Prostate gland (tissue), 2 donors: ENCODE measurements around the gene GPR42.

Experiments used
- POLR2A ChIP-seq: fragments of 450-650 bp; IDR thresholded peaks from one replicate; pipeline ENCODE4 v1.6.1; 2016; ENCODE audit warnings: antibody characterized with exemption, mild to moderate bottlenecking
- POLR2AphosphoS5 ChIP-seq: sonication (generic); formaldehyde crosslinking; IDR thresholded peaks from one replicate; pipeline ENCODE4 v1.6.1; 2017; ENCODE audit warnings: antibody characterized with exemption
- TF ChIP-seq, protein P1 (sequence below), 4 experiments: fragments of 200-600 bp in 2 of 4; fragments of 450-650 bp in 2 of 4; sonication (generic) in 2 of 4; IDR thresholded peaks; 1 replicate in 3 of 4; 2 replicates in 1 of 4; pipeline ENCODE4 v1.5.1; 2016 to 2019; ENCODE audit warnings: antibody characterized with exemption in 4 of 4, mild to moderate bottlenecking in 2 of 4, moderate library complexity in 2 of 4

GRCh38 chr19:35331551-35332214, 39.2 kb upstream of the GPR42 start:
- TF ChIP-seq, protein P1, sequence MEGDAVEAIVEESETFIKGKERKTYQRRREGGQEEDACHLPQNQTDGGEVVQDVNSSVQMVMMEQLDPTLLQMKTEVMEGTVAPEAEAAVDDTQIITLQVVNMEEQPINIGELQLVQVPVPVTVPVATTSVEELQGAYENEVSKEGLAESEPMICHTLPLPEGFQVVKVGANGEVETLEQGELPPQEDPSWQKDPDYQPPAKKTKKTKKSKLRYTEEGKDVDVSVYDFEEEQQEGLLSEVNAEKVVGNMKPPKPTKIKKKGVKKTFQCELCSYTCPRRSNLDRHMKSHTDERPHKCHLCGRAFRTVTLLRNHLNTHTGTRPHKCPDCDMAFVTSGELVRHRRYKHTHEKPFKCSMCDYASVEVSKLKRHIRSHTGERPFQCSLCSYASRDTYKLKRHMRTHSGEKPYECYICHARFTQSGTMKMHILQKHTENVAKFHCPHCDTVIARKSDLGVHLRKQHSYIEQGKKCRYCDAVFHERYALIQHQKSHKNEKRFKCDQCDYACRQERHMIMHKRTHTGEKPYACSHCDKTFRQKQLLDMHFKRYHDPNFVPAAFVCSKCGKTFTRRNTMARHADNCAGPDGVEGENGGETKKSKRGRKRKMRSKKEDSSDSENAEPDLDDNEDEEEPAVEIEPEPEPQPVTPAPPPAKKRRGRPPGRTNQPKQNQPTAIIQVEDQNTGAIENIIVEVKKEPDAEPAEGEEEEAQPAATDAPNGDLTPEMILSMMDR (IDR thresholded peaks at IDR 0.05): no peak
- TF ChIP-seq POLR2A (no peak), POLR2AphosphoS5 (no peak)
